ENCODE results near the gene MTHFSD. TPM values are rescaled to one million over a fixed set of nuclear protein-coding genes. Genes with fewer than 3 reads are reported as not detected.

MTHFSD gene
- total RNA-seq, 1 experiment from 2014 or later, result 40.8 TPM

- Histone ChIP-seq H3K4me3 (peak overlapping the region; percentile 69), H3K9me3 (no peaks in the 10 kb centered on the region), H3K27me3 (no peaks in the 10 kb centered on the region), H3K36me3 (peaks cover 66% of the 10 kb centered on the region)
- peak; percentile 69 for DNase-seq
Observed at GRCh38 chr16:86507173-86508027, 47.6 kb downstream of the MTHFSD start.

GRCh38 chr16:86505899-86506864 is 48.9 kb downstream of the MTHFSD start:
- Histone ChIP-seq H3K4me3 (peak overlapping the region; percentile 69), H3K9me3 (no peaks in the 10 kb centered on the region), H3K36me3 (peaks cover 67% of the 10 kb centered on the region), H3K27me3 (no peaks in the 10 kb centered on the region)
- DNase-seq, result peak; percentile 58

- Histone ChIP-seq H3K9me3 (no peaks in the 10 kb centered on the region), H3K4me3 (peak overlapping the region; percentile 69), H3K27me3 (no peaks in the 10 kb centered on the region), H3K36me3 (peaks cover 70% of the 10 kb centered on the region)
- DNase-seq, result peak; percentile 88
Observed at GRCh38 chr16:86505185-86505898, 49.7 kb downstream of the MTHFSD start.

- DNase-seq, result no peak
- Histone ChIP-seq H3K9me3 (no peaks in the 10 kb centered on the region), H3K36me3 (peaks cover 75% of the 10 kb centered on the region), H3K27me3 (no peaks in the 10 kb centered on the region), H3K4me3 (peak overlapping the region; percentile 69)
Observed at GRCh38 chr16:86504315-86505184, 50.5 kb downstream of the MTHFSD start.

GRCh38 chr16:86503830-86504229 is 51.2 kb downstream of the MTHFSD start:
- no peak overlapping the region for H3K4me3 ChIP-seq
- H3K9me3 ChIP-seq, result no peaks in the 10 kb centered on the region
- peaks cover 76% of the 10 kb centered on the region for H3K36me3 ChIP-seq
- 0 out of 2 replicates have a peak, but pooled peaks cover under 1% of the 10 kb centered on the region for H3K27me3 ChIP-seq
- DNase-seq, result no peak

GRCh38 chr16:86502856-86503748 is 51.9 kb downstream of the MTHFSD start:
- Histone ChIP-seq H3K27me3 (peaks cover 8% of the 10 kb centered on the region; the same call in 1 of the 2 replicates), H3K9me3 (no peaks in the 10 kb centered on the region), H3K4me3 (peak overlapping the region; percentile 25), H3K36me3 (peaks cover 81% of the 10 kb centered on the region)
- peak; percentile 71 for DNase-seq

- H3K27me3 ChIP-seq, result peaks cover 9% of the 10 kb centered on the region; the same call in 1 of the 2 replicates
- H3K4me3 ChIP-seq, result no peak overlapping the region
- H3K36me3 ChIP-seq, result peaks cover 75% of the 10 kb centered on the region
- H3K9me3 ChIP-seq, result no peaks in the 10 kb centered on the region
- no peak for DNase-seq
Observed at GRCh38 chr16:86501989-86502855, 52.8 kb downstream of the MTHFSD start.

GRCh38 chr16:86500708-86501510 is 54.1 kb downstream of the MTHFSD start:
- Histone ChIP-seq H3K27me3 (peaks cover 9% of the 10 kb centered on the region; the same call in 1 of the 2 replicates), H3K4me3 (no peak overlapping the region), H3K36me3 (peaks cover 70% of the 10 kb centered on the region), H3K9me3 (no peaks in the 10 kb centered on the region)
- peak; percentile 14 for DNase-seq

GRCh38 chr16:86499889-86500707 is 54.9 kb downstream of the MTHFSD start:
- Histone ChIP-seq H3K36me3 (peaks cover 75% of the 10 kb centered on the region), H3K4me3 (no peak overlapping the region), H3K27me3 (peaks cover 9% of the 10 kb centered on the region; the same call in 1 of the 2 replicates), H3K9me3 (no peaks in the 10 kb centered on the region)
- DNase-seq, result peak; percentile 5

GRCh38 chr16:86499440-86499786 is 55.6 kb downstream of the MTHFSD start:
- peaks cover 69% of the 10 kb centered on the region for H3K36me3 ChIP-seq
- no peak for DNase-seq
- peaks cover 9% of the 10 kb centered on the region; the same call in 1 of the 2 replicates for H3K27me3 ChIP-seq
- no peaks in the 10 kb centered on the region for H3K9me3 ChIP-seq
- peak overlapping the region; percentile 36 for H3K4me3 ChIP-seq

- DNase-seq, result peak; percentile 84
- H3K27me3 ChIP-seq, result peaks cover 9% of the 10 kb centered on the region; the same call in 1 of the 2 replicates
- peaks cover 63% of the 10 kb centered on the region for H3K36me3 ChIP-seq
- no peaks in the 10 kb centered on the region for H3K9me3 ChIP-seq
- H3K4me3 ChIP-seq, result peak overlapping the region; percentile 36
Observed at GRCh38 chr16:86498671-86499439, 56.2 kb downstream of the MTHFSD start.

- peaks cover 9% of the 10 kb centered on the region; the same call in 1 of the 2 replicates for H3K27me3 ChIP-seq
- H3K36me3 ChIP-seq, result peaks cover 61% of the 10 kb centered on the region
- DNase-seq, result peak; percentile 62
- H3K4me3 ChIP-seq, result peak overlapping the region; percentile 36
- no peaks in the 10 kb centered on the region for H3K9me3 ChIP-seq
Observed at GRCh38 chr16:86498155-86498670, 56.8 kb downstream of the MTHFSD start.
